ENCODE data around the gene KRTAP7-1. TPM values are rescaled to one million over a fixed set of nuclear protein-coding genes. Genes with fewer than 3 reads are reported as not detected.

Gene KRTAP7-1
- total RNA-seq, 2 donors from 2014 or later: not detected

DNA sequence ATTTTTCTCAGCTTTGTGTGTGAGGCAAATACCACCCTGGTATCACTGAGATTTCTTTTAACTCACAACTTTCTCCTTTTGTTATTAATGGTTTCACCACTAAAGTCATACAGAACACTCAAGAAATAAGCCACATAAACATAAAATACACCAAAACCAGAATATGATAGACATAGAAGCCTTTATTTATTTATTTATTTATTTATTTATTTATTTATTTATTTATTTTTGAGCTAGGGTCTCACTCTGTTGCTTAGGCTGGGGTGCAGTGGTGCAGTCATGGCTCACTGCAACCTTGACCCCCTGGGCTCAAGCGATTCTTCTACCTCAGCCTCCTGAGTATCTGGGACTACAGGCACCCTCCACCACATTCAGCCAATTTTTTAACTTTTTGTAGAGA, 29.0 kb downstream of the KRTAP7-1 start:
- H3K4me1 Mint-ChIP-seq: no peaks in the 10 kb centered on the region

DNA sequence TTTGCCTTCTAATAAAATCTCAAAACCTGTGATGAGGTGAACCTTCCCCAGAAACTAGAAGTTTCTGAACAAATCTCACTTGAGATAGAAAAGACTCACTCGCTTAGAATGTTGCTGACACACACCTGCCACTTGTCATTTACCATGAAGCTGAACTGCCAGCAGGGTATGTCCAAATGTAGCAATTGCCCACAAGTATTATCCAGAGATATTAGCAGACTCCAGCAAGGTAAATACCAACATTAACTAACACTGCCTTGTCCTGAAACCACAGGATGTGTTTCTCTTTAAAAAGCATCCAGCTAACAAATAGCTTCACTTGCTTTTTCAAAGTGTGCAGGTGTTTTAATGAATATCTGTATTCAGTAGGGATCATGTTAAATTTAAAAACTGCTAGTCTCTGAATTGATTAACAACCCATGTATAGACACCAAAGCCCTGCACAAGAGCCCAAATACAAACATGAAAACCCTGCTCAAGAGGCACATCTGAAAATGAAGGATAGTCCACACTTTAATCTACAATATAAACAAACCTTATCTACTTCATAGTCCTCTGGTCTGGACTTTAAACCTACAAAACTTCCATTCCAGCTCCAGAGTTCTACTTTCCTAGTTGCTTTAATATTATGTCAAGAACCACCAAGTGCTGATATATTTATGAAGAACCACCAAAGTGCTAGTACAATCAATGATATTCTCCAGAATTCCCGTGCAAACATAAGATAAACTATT, 35.8 kb downstream of the KRTAP7-1 start:
- no peak overlapping the region for H3K4me3 Mint-ChIP-seq
- 40 to 80% methylated on average over 1 to 2 of the region's 2 CpGs for WGBS, 2 experiments (ENCODE audit: insufficient coverage in 1 of 2, insufficient read length in 1 of 2)
- DNase-seq: no peak

More for the DNA sequence above, 29.0 kb downstream of the KRTAP7-1 start:
- Mint-ChIP-seq H3K27ac (no peak overlapping the region), H3K36me3 (ENCODE audit: low read depth) (no peaks in the 10 kb centered on the region), H3K9me3 (peaks cover 19% of the 10 kb centered on the region), H3K4me3 (no peak overlapping the region), H3K27me3 (ENCODE audit: insufficient read depth) (no peaks in the 10 kb centered on the region)
- H3K27ac ChIP-seq (ENCODE audit: low read depth, low read length): no peak overlapping the region
- no peaks in the 10 kb centered on the region for H3K9me3 ChIP-seq (ENCODE audit: control insufficient read depth, low read length)
- no peaks in the 10 kb centered on the region for H3K4me1 ChIP-seq (ENCODE audit: control insufficient read depth, insufficient read depth, low read length)
- 85 to 88% methylated on average over 1 of the region's 1 CpG for WGBS, 2 experiments (ENCODE audit: insufficient coverage in 1 of 2, insufficient read length in 1 of 2)
- no peak overlapping the region for H3K4me3 ChIP-seq (ENCODE audit: low read length)
- DNase-seq: no peak
- TF ChIP-seq, protein P1, sequence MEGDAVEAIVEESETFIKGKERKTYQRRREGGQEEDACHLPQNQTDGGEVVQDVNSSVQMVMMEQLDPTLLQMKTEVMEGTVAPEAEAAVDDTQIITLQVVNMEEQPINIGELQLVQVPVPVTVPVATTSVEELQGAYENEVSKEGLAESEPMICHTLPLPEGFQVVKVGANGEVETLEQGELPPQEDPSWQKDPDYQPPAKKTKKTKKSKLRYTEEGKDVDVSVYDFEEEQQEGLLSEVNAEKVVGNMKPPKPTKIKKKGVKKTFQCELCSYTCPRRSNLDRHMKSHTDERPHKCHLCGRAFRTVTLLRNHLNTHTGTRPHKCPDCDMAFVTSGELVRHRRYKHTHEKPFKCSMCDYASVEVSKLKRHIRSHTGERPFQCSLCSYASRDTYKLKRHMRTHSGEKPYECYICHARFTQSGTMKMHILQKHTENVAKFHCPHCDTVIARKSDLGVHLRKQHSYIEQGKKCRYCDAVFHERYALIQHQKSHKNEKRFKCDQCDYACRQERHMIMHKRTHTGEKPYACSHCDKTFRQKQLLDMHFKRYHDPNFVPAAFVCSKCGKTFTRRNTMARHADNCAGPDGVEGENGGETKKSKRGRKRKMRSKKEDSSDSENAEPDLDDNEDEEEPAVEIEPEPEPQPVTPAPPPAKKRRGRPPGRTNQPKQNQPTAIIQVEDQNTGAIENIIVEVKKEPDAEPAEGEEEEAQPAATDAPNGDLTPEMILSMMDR (conservative IDR thresholded peaks at IDR 0.05): no peak
- no peaks in the 10 kb centered on the region for H3K27me3 ChIP-seq (ENCODE audit: control insufficient read depth, insufficient read depth, low read length, poor library complexity, severe bottlenecking)
- no peaks in the 10 kb centered on the region for H3K36me3 ChIP-seq (ENCODE audit: control insufficient read depth, insufficient read depth, low read length)
- H3K9ac ChIP-seq (ENCODE audit: extremely low read depth, low read length, poor library complexity, severe bottlenecking): no peak overlapping the region

DNA sequence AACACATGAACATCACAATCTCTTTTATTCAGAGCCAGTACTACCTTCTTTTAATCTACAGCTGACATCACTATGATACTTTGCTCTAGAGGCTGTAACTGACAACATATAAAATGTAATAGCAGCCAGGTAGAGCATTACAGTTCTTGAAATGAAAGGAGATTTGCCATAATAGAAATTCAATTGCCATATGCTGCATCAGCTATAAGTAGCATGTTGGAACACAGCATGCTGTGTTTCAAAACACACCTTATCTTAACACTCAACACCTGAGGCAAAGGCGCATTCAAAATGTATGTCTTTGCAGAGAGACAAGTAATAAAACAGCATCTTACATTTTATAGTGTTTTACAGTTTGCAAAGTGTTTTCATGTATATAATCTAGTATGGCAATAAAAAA, 50.3 kb downstream of the KRTAP7-1 start:
- H3K4me3 ChIP-seq (ENCODE audit: low read length): no peak overlapping the region
- Mint-ChIP-seq H3K9me3 (peaks cover 13% of the 10 kb centered on the region), H3K27ac (no peak overlapping the region), H3K4me3 (no peak overlapping the region), H3K4me1 (no peaks in the 10 kb centered on the region), H3K36me3 (ENCODE audit: low read depth) (no peaks in the 10 kb centered on the region), H3K27me3 (ENCODE audit: insufficient read depth) (no peaks in the 10 kb centered on the region)
- no peak for DNase-seq
- no peak overlapping the region for H3K27ac ChIP-seq (ENCODE audit: low read depth, low read length)
- H3K36me3 ChIP-seq (ENCODE audit: control insufficient read depth, insufficient read depth, low read length): no peaks in the 10 kb centered on the region
- H3K9ac ChIP-seq (ENCODE audit: extremely low read depth, low read length, poor library complexity, severe bottlenecking): no peak overlapping the region
- H3K9me3 ChIP-seq (ENCODE audit: control insufficient read depth, low read length): no peaks in the 10 kb centered on the region
- no peaks in the 10 kb centered on the region for H3K4me1 ChIP-seq (ENCODE audit: control insufficient read depth, insufficient read depth, low read length)
- WGBS, 2 experiments (ENCODE audit: insufficient coverage in 1 of 2, insufficient read length in 1 of 2): 50% methylated on average over 1 of the region's 1 CpG; no CpG with 5 or more reads in 1 of the 2 experiments
- TF ChIP-seq, protein P1 (conservative IDR thresholded peaks at IDR 0.05): no peak
- no peaks in the 10 kb centered on the region for H3K27me3 ChIP-seq (ENCODE audit: control insufficient read depth, insufficient read depth, low read length, poor library complexity, severe bottlenecking)

More for the DNA sequence above, 35.8 kb downstream of the KRTAP7-1 start:
- TF ChIP-seq, protein P1 (conservative IDR thresholded peaks at IDR 0.05): no peak
- Histone ChIP-seq H3K9me3 (ENCODE audit: control insufficient read depth, low read length) (no peaks in the 10 kb centered on the region), H3K27ac (ENCODE audit: low read depth, low read length) (no peak overlapping the region), H3K9ac (ENCODE audit: extremely low read depth, low read length, poor library complexity, severe bottlenecking) (no peak overlapping the region), H3K4me1 (ENCODE audit: control insufficient read depth, insufficient read depth, low read length) (no peaks in the 10 kb centered on the region), H3K36me3 (ENCODE audit: control insufficient read depth, insufficient read depth, low read length) (no peaks in the 10 kb centered on the region), H3K4me3 (ENCODE audit: low read length) (no peak overlapping the region), H3K27me3 (ENCODE audit: control insufficient read depth, insufficient read depth, low read length, poor library complexity, severe bottlenecking) (no peaks in the 10 kb centered on the region)
- Mint-ChIP-seq H3K27me3 (ENCODE audit: insufficient read depth) (no peaks in the 10 kb centered on the region), H3K36me3 (ENCODE audit: low read depth) (no peaks in the 10 kb centered on the region), H3K9me3 (peaks cover 12% of the 10 kb centered on the region), H3K4me1 (no peaks in the 10 kb centered on the region), H3K27ac (no peak overlapping the region)

Other genes with a start within 250 kb of the KRTAP7-1 start
- gene KRTAP22-2, start 239.4 kb downstream of the KRTAP7-1 start, total RNA-seq: not detected
- not detected for gene KRTAP6-3, start 237.3 kb downstream of the KRTAP7-1 start, total RNA-seq
- not detected for gene KRTAP6-2, start 230.9 kb downstream of the KRTAP7-1 start, total RNA-seq
- gene KRTAP22-1, start 228.7 kb downstream of the KRTAP7-1 start, total RNA-seq: not detected
- not detected for gene KRTAP6-1, start 215.8 kb downstream of the KRTAP7-1 start, total RNA-seq
- gene KRTAP20-1, start 213.3 kb downstream of the KRTAP7-1 start, total RNA-seq: not detected
- not detected for gene KRTAP20-4, start 209.1 kb downstream of the KRTAP7-1 start, total RNA-seq
- gene KRTAP20-2, start 194.6 kb downstream of the KRTAP7-1 start, total RNA-seq: not detected
- not detected for gene KRTAP20-3, start 186.9 kb downstream of the KRTAP7-1 start, total RNA-seq
- gene KRTAP21-3, start 111.0 kb downstream of the KRTAP7-1 start, total RNA-seq: not detected
- gene KRTAP21-2, start 82.5 kb downstream of the KRTAP7-1 start, total RNA-seq: not detected
- gene KRTAP21-1, start 74.3 kb downstream of the KRTAP7-1 start, total RNA-seq: not detected
- not detected for gene KRTAP8-1, start 16.5 kb downstream of the KRTAP7-1 start, total RNA-seq
- gene KRTAP11-1, start 51.8 kb upstream of the KRTAP7-1 start, total RNA-seq: not detected
- not detected for gene KRTAP19-8, start 208.7 kb upstream of the KRTAP7-1 start, total RNA-seq